Naive thymus-derived CD4-positive, alpha-beta T cell (primary cell): ENCODE results near the gene DCDC2. TPM values are rescaled to one million over a fixed set of nuclear protein-coding genes. Genes with fewer than 3 reads are reported as not detected.
"Not testable (repeated sequence)": the region's sequence is repeated elsewhere in the genome, so short reads cannot be mapped to it uniquely, and the experiment has no call there.

Experiments used
- ATAC-seq: fragments of 150-1000 bp; cut with Tn5 transposase; 2 replicates; pipeline ENCODE4 v1.10.0; 2021; ENCODE audit warnings: mild to moderate bottlenecking, moderate library complexity
- CTCF ChIA-PET: fragments of 350-600 bp; sonication (Branson Sonifier 250); formaldehyde crosslinking; loops from one replicate; lab custom pipeline; 2021; ENCODE audit warnings: antibody characterized with exemption; lab: Charles Lee
- POLR2A ChIA-PET: fragments of 350-600 bp; sonication (Branson Sonifier 250); formaldehyde crosslinking; loops from one replicate; lab custom pipeline; 2021; ENCODE audit warnings: antibody characterized with exemption, inconsistent platforms; lab: Charles Lee
- DNase-seq, 9 donors: peaks; one replicate each; pipeline versions ENCODE4 v3.0.0 to v3.0.0-alpha.2; 2020 to 2022; ENCODE audit warnings: mixed read lengths in 1 of 9
- H3K27ac ChIP-seq: one replicate; pipeline ENCODE4 v1.7.0; 2013; ENCODE audit warnings: mild to moderate bottlenecking, low read depth, low read length, moderate library complexity
- H3K27me3 ChIP-seq, 2 donors: one replicate each; pipeline ENCODE4 v1.7.0; 2013; ENCODE audit warnings: low read length in 2 of 2, mild to moderate bottlenecking in 2 of 2, moderate library complexity in 2 of 2; ENCODE audit not compliant: control insufficient read depth in 2 of 2, insufficient read depth in 2 of 2
- H3K36me3 ChIP-seq, 3 experiments: 1 replicate in 2 of 3; 2 replicates in 1 of 3; pipeline ENCODE4 v1.7.0; 2013; ENCODE audit warnings: low read length in 3 of 3, mild to moderate bottlenecking in 3 of 3, moderate library complexity in 1 of 3; ENCODE audit not compliant: insufficient read depth in 3 of 3, control insufficient read depth in 2 of 3
- H3K4me1 ChIP-seq, 2 donors: one replicate each; pipeline ENCODE4 v1.7.0; 2013; ENCODE audit warnings: low read length in 2 of 2, mild to moderate bottlenecking in 2 of 2, moderate library complexity in 1 of 2; ENCODE audit not compliant: control insufficient read depth in 2 of 2, insufficient read depth in 2 of 2
- H3K4me3 ChIP-seq: 2 replicates; pipeline ENCODE4 v1.7.0; 2013; ENCODE audit warnings: mild to moderate bottlenecking, low read length
- H3K9me3 ChIP-seq, 3 experiments: 1 replicate in 2 of 3; 2 replicates in 1 of 3; pipeline ENCODE4 v1.7.0; 2013; ENCODE audit warnings: low read length in 3 of 3; ENCODE audit not compliant: control insufficient read depth in 2 of 3
- H3K27ac Mint-ChIP-seq, 9 donors: one replicate each; pipeline ENCODE4 v1.8.0; 2020 to 2022; ENCODE audit warnings: mixed read lengths in 9 of 9, mild to moderate bottlenecking in 8 of 9, moderate library complexity in 5 of 9, inconsistent platforms in 2 of 9
- H3K27me3 Mint-ChIP-seq, 5 donors: one replicate each; pipeline ENCODE4 v1.8.0; 2021 to 2022; ENCODE audit warnings: mixed read lengths in 5 of 5, mild to moderate bottlenecking in 1 of 5
- H3K36me3 Mint-ChIP-seq, 5 donors: one replicate each; pipeline ENCODE4 v1.8.0; 2020 to 2022; ENCODE audit warnings: mixed read lengths in 5 of 5, mild to moderate bottlenecking in 3 of 5, inconsistent platforms in 1 of 5
- H3K4me1 Mint-ChIP-seq, 7 donors: one replicate each; pipeline ENCODE4 v1.8.0; 2020 to 2022; ENCODE audit warnings: mixed read lengths in 7 of 7, mild to moderate bottlenecking in 3 of 7, inconsistent platforms in 1 of 7
- H3K4me3 Mint-ChIP-seq, 10 donors: one replicate each; pipeline ENCODE4 v1.8.0; 2020 to 2022; ENCODE audit warnings: mild to moderate bottlenecking in 10 of 10, mixed read lengths in 10 of 10, moderate library complexity in 6 of 10, inconsistent platforms in 2 of 10
- H3K9me3 Mint-ChIP-seq, 11 donors: one replicate each; pipeline ENCODE4 v1.8.0; 2020 to 2022; ENCODE audit warnings: mixed read lengths in 11 of 11, mild to moderate bottlenecking in 4 of 11, inconsistent platforms in 1 of 11, moderate library complexity in 1 of 11
- intact Hi-C, 2 donors: fragments of 100-400 bp; cut with micrococcal nuclease; formaldehyde crosslinking; loops; one replicate each; pipeline ENCODE4 v1.15.1; 2023
- polyA plus RNA-seq, 2 donors: library from polyadenylated mRNA; unstranded; fragments of 300-500 nt; fragmentation: Illumina TruSeq; gene quantifications; one replicate each; pipeline ENCODE4 v1.2.3, GENCODE V29; 2021
- total RNA-seq, 6 experiments: library from RNA in 5 of 6; stranded (reverse) in 5 of 6; gene quantifications; 1 replicate in 5 of 6; 2 replicates in 1 of 6; pipeline ENCODE4 v1.2.3 and lab custom pipeline; 2021 to 2026

DCDC2 gene
- total and polyA plus RNA-seq, 7 experiments from 2014 or later, result 0.24 to 0.92 TPM; not detected in 5

- no peaks in the 10 kb centered on the region for H3K36me3 Mint-ChIP-seq
- no peaks in the 10 kb centered on the region for H3K4me1 ChIP-seq
These were observed 24.3 kb upstream of the DCDC2 start for GRCh38 chr6:24382220-24382540.

GRCh38 chr6:24381476-24382219 lies 23.8 kb upstream of the DCDC2 start:
- Histone ChIP-seq H3K9me3 (no peaks in the 10 kb centered on the region), H3K4me3 (no peak overlapping the region), H3K4me1 (no peaks in the 10 kb centered on the region), H3K27me3 (no peaks in the 10 kb centered on the region), H3K27ac (no peak overlapping the region), H3K36me3 (no peaks in the 10 kb centered on the region)
- DNase-seq, result no peak
- ChIA-PET POLR2A (no interaction called here), CTCF (no interaction called here)
- Mint-ChIP-seq H3K9me3 (no peaks in the 10 kb centered on the region), H3K4me3 (no peak overlapping the region), H3K27ac (no peak overlapping the region), H3K36me3 (no peaks in the 10 kb centered on the region), H3K4me1 (no peaks in the 10 kb centered on the region), H3K27me3 (peaks cover 7 to 19% (median 13%) of the 10 kb centered on the region in 5 donors)
- no peak for ATAC-seq
- intact Hi-C loops, result no loop called here

More at GRCh38 chr6:24382220-24382540, 24.3 kb upstream of the DCDC2 start:
- Mint-ChIP-seq H3K4me1 (no peaks in the 10 kb centered on the region), H3K9me3 (no peaks in the 10 kb centered on the region), H3K4me3 (no peak overlapping the region), H3K27me3 (peaks cover 7 to 18% (median 13%) of the 10 kb centered on the region in 5 donors), H3K27ac (no peak overlapping the region)
- Histone ChIP-seq H3K27ac (no peak overlapping the region), H3K36me3 (no peaks in the 10 kb centered on the region), H3K4me3 (no peak overlapping the region), H3K27me3 (no peaks in the 10 kb centered on the region), H3K9me3 (no peaks in the 10 kb centered on the region)
- CTCF ChIA-PET, result no interaction called here
- POLR2A ChIA-PET, result no interaction called here
- no peak for DNase-seq
- no peak for ATAC-seq
- intact Hi-C loops, result no loop called here

- Histone ChIP-seq H3K4me3 (no peak overlapping the region), H3K27ac (no peak overlapping the region), H3K9me3 (no peaks in the 10 kb centered on the region), H3K36me3 (no peaks in the 10 kb centered on the region), H3K4me1 (no peaks in the 10 kb centered on the region), H3K27me3 (no peaks in the 10 kb centered on the region)
- Mint-ChIP-seq H3K4me3 (no peak overlapping the region), H3K36me3 (peaks cover 0 to under 1% (median 0%) of the 10 kb centered on the region in 5 donors), H3K27ac (no peak overlapping the region), H3K9me3 (no peaks in the 10 kb centered on the region), H3K27me3 (peaks cover 2 to 15% (median 7%) of the 10 kb centered on the region in 5 donors), H3K4me1 (no peaks in the 10 kb centered on the region)
- no peak for ATAC-seq
- intact Hi-C loops, result no loop called here
- ChIA-PET CTCF (no interaction called here), POLR2A (no interaction called here)
- no peak for DNase-seq
These were observed 20.7 kb upstream of the DCDC2 start for GRCh38 chr6:24378473-24379097.

- H3K27ac ChIP-seq, result no peak overlapping the region
- H3K4me3 Mint-ChIP-seq, result no peak overlapping the region
- no peak overlapping the region for H3K27ac Mint-ChIP-seq
- H3K4me1 ChIP-seq, result no peaks in the 10 kb centered on the region
- H3K36me3 ChIP-seq, result no peaks in the 10 kb centered on the region
- no peak overlapping the region for H3K4me3 ChIP-seq
- peaks cover 6 to 17% (median 12%) of the 10 kb centered on the region in 5 donors for H3K27me3 Mint-ChIP-seq
- no peaks in the 10 kb centered on the region for H3K9me3 Mint-ChIP-seq
- no peak for DNase-seq
- POLR2A ChIA-PET, result no interaction called here
- no peaks in the 10 kb centered on the region for H3K27me3 ChIP-seq
- CTCF ChIA-PET, result no interaction called here
- H3K4me1 Mint-ChIP-seq, result no peaks in the 10 kb centered on the region
- H3K9me3 ChIP-seq, result no peaks in the 10 kb centered on the region
- intact Hi-C loops, result no loop called here
- peaks cover 0 to 5% (median 0%) of the 10 kb centered on the region in 5 donors for H3K36me3 Mint-ChIP-seq
- ATAC-seq, result no peak
These were observed 19.0 kb upstream of the DCDC2 start for GRCh38 chr6:24376871-24377270.

GRCh38 chr6:24374612-24375011 lies 16.8 kb upstream of the DCDC2 start:
- intact Hi-C loops, result no loop called here
- ChIA-PET POLR2A (no interaction called here), CTCF (no interaction called here)
- no peaks in the 10 kb centered on the region for H3K27me3 ChIP-seq
- Mint-ChIP-seq H3K9me3 (no peaks in the 10 kb centered on the region), H3K27me3 (peaks cover 6 to 19% (median 7%) of the 10 kb centered on the region in 5 donors), H3K27ac (no peak overlapping the region), H3K36me3 (peaks cover 0 to 8% (median 0%) of the 10 kb centered on the region in 5 donors), H3K4me1 (no peaks in the 10 kb centered on the region), H3K4me3 (no peak overlapping the region)
- H3K4me1 ChIP-seq, result no peaks in the 10 kb centered on the region
- DNase-seq (no peak), ATAC-seq (no peak)
- H3K27ac ChIP-seq, result no peak overlapping the region
- no peaks in the 10 kb centered on the region for H3K9me3 ChIP-seq
- no peaks in the 10 kb centered on the region for H3K36me3 ChIP-seq
- H3K4me3 ChIP-seq, result no peak overlapping the region

- H3K4me1 ChIP-seq, H3K27me3 ChIP-seq, CTCF ChIA-PET, DNase-seq, ATAC-seq, H3K4me3 Mint-ChIP-seq, H3K27ac Mint-ChIP-seq, H3K9me3 Mint-ChIP-seq, intact Hi-C loops, H3K9me3 ChIP-seq, POLR2A ChIA-PET, H3K36me3 Mint-ChIP-seq, H3K36me3 ChIP-seq, H3K4me3 ChIP-seq, H3K27ac ChIP-seq: not testable (repeated sequence)
- peaks cover 0 to 12% (median 7%) of the 10 kb centered on the region in 7 donors for H3K4me1 Mint-ChIP-seq
- H3K27me3 Mint-ChIP-seq, result peaks cover 11 to 35% (median 20%) of the 10 kb centered on the region in 5 donors
These were observed 7.3 kb upstream of the DCDC2 start for GRCh38 chr6:24365103-24365633.
